Panc1 (cell line): ENCODE results near the gene PRICKLE3.

Experiments
- POLR2AphosphoS5 ChIP-seq: IDR thresholded peaks from 2 replicates; pipeline ENCODE4 v1.6.1; 2012; ENCODE audit warnings: mild to moderate bottlenecking, low read depth, low read length, moderate library complexity
- TCF7L2 ChIP-seq: IDR thresholded peaks from 2 replicates; pipeline ENCODE4 v1.6.1; 2011; ENCODE audit warnings: mild to moderate bottlenecking, low read depth, low read length, inconsistent platforms
- TF ChIP-seq, protein P1 (sequence below): fragments of 450-650 bp; IDR thresholded peaks from 2 replicates; pipeline ENCODE4 v1.5.1; 2017; ENCODE audit warnings: mild to moderate bottlenecking
- TF ChIP-seq, protein P2 (sequence below), 2 experiments: IDR thresholded peaks; 2 replicates each; pipeline ENCODE4 v1.6.1; 2011 to 2012; ENCODE audit warnings: low read depth in 2 of 2, control low read depth in 1 of 2, low read length in 1 of 2, mild to moderate bottlenecking in 1 of 2, moderate library complexity in 1 of 2; ENCODE audit not compliant: insufficient read depth in 1 of 2

- TF ChIP-seq, protein P1, sequence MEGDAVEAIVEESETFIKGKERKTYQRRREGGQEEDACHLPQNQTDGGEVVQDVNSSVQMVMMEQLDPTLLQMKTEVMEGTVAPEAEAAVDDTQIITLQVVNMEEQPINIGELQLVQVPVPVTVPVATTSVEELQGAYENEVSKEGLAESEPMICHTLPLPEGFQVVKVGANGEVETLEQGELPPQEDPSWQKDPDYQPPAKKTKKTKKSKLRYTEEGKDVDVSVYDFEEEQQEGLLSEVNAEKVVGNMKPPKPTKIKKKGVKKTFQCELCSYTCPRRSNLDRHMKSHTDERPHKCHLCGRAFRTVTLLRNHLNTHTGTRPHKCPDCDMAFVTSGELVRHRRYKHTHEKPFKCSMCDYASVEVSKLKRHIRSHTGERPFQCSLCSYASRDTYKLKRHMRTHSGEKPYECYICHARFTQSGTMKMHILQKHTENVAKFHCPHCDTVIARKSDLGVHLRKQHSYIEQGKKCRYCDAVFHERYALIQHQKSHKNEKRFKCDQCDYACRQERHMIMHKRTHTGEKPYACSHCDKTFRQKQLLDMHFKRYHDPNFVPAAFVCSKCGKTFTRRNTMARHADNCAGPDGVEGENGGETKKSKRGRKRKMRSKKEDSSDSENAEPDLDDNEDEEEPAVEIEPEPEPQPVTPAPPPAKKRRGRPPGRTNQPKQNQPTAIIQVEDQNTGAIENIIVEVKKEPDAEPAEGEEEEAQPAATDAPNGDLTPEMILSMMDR = peak; percentile 72
- TF ChIP-seq POLR2AphosphoS5 (peak; percentile 39; the same call in 1 of the 2 replicates), TCF7L2 (no peak)
- TF ChIP-seq, protein P2, sequence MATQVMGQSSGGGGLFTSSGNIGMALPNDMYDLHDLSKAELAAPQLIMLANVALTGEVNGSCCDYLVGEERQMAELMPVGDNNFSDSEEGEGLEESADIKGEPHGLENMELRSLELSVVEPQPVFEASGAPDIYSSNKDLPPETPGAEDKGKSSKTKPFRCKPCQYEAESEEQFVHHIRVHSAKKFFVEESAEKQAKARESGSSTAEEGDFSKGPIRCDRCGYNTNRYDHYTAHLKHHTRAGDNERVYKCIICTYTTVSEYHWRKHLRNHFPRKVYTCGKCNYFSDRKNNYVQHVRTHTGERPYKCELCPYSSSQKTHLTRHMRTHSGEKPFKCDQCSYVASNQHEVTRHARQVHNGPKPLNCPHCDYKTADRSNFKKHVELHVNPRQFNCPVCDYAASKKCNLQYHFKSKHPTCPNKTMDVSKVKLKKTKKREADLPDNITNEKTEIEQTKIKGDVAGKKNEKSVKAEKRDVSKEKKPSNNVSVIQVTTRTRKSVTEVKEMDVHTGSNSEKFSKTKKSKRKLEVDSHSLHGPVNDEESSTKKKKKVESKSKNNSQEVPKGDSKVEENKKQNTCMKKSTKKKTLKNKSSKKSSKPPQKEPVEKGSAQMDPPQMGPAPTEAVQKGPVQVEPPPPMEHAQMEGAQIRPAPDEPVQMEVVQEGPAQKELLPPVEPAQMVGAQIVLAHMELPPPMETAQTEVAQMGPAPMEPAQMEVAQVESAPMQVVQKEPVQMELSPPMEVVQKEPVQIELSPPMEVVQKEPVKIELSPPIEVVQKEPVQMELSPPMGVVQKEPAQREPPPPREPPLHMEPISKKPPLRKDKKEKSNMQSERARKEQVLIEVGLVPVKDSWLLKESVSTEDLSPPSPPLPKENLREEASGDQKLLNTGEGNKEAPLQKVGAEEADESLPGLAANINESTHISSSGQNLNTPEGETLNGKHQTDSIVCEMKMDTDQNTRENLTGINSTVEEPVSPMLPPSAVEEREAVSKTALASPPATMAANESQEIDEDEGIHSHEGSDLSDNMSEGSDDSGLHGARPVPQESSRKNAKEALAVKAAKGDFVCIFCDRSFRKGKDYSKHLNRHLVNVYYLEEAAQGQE (IDR thresholded peaks at IDR 0.05; ENCODE audit: insufficient read depth in 1 of 2, low read depth in 2 of 2, low read length in 1 of 2) = 0 out of 4 replicates have a peak, but pooled peaks of 1 of the 2 experiments have one; percentile 14
Measured at GRCh38 chrX:49165901-49166881, 20.0 kb downstream of the PRICKLE3 start.
